Measurements from ENCODE around the gene TTLL5.

Gene TTLL5

DNA sequence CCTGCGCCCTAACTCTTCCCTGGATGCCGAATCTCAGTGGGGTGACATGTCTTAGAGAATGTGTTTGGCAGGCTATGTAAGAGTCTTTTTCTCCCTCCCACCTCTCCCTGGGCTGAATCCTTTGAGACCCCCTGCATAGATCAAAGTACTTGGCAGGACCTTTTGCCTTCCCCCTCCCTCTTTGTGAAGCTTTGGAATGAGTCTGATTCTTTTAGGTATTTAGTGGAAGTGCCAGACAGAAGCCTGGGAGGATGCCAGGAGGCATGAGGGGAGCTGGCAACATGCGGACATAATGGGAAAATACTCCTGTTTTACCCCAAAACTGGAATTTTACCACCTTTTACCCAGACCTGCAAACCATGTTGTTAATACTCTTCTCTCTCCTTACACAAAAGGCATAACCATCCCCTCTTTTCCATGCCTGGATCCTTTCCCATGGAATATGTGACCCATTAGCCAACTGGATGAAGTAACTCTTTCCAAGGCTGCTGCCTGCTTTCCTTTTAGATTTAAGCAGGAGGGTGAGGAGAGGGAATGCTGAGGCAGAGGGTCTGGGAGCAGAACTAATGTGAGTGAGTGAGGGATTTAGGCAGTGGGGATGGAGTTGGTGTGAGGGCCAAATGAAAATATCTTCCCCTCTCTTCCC, 41.7 kb downstream of the TTLL5 start:
- TF ChIP-seq GATA3 (IDR thresholded peaks at IDR 0.05; ENCODE audit: low read depth, low read length): no peak
- no peak for TF ChIP-seq GATA2 (IDR thresholded peaks at IDR 0.05; ENCODE audit: low read depth, low read length)

DNA sequence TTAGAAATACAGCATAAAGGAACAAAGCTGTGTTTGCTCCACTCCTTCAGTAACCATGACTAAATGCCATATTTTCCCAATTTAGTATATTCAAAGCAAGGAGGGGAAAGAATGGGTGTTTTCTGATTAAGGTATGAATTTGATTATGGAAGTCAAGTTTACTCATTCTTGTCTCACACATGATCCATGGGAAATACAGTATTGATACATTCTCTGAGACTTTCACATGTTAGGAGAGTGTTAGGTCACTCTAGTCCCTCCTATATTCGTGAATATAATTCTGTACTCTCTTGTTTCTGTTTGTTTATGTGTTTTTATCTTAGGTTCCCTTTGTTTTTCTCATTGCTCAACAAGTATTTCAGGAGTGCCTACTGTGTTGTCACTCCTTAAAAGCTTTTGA, 42.4 kb downstream of the TTLL5 start:
- TF ChIP-seq GATA2 (IDR thresholded peaks at IDR 0.05; ENCODE audit: low read depth, low read length) (no peak), GATA3 (IDR thresholded peaks at IDR 0.05; ENCODE audit: low read depth, low read length) (no peak)

DNA sequence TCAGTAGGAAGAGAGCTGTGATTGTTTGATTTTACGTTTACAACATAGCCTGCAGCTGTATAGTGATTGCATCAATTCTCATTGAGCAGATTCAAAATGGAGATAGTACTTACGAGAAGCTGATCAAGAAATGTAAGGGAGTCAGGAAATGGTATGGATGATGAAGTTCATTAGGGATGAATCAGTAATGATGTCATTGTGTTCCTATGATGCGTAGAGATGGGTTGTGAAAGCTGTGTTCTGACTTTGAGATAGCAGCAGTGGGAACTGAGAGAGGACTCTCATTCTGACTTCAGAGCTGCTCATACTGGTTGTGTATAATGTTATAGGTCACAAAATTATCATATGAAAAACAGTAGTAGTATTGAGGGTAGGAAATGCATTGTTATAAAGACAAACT, 44.0 kb downstream of the TTLL5 start:
- TF ChIP-seq GATA3 (IDR thresholded peaks at IDR 0.05; ENCODE audit: low read depth, low read length): no peak
- no peak for TF ChIP-seq GATA2 (IDR thresholded peaks at IDR 0.05; ENCODE audit: low read depth, low read length)

DNA sequence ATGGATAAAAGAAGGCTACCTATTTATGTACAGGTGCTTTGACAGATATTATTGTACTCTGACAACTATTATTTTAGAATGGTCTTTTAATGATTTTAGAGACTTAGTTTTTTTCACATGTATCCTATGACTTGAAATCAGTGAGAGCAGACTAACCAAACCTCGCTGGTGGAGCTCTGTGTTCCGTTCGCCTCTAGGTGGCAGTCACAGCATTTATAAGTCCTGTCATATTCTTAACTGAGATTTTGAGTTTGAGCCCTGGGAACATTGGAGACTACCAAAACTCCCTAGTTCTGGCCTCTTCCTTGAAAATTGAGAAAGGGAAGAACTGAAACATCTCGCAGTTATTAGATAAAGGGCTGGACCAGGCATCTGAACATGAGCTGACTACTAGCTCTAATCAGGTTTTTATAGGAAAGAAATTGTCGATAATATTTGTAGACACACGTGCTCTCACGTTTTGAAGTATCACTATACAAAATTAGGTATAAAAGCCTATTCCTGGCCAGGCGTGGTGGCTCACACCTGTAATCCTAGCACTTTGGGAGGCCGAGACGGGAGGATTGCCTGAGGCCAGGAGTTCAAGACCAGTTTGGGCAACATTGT, 48.3 kb downstream of the TTLL5 start:
- TF ChIP-seq GATA3 (IDR thresholded peaks at IDR 0.05; ENCODE audit: low read depth, low read length): no peak
- no peak for TF ChIP-seq GATA2 (IDR thresholded peaks at IDR 0.05; ENCODE audit: low read depth, low read length)

DNA sequence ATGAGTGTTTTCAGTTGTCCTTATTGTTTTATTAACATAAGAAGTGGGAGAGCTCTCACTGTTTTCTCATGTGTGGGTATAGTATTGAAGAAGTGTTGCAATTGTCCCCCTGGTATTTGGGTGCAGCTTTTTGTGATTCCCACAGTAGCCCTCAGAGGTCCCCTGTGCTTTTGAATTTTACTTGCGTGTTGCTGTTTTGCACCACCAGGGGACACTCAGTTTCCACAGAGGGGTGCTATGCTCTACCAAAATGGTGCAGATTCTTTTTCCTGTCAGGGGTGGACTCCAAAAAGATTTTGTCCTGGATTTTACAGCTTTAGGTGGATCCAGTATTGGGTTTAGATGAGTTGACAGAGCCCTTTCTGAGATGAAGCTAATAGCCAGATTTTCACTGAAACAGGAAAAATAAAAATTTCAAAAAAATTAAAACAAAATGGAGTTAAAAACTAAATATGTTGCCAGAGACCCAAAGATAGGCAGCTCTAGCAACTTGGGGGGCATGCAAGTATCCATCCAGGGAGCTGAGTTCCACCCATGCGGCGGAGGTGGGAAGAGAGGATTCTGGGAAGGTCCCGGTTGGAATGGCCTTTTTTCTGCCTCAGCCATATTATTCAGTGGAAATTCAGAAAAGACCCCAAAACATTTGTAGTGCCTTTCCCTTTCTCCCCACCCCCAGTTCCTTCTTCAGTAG, 50.2 kb downstream of the TTLL5 start:
- TF ChIP-seq GATA2 (IDR thresholded peaks at IDR 0.05; ENCODE audit: low read depth, low read length): no peak
- no peak for TF ChIP-seq GATA3 (IDR thresholded peaks at IDR 0.05; ENCODE audit: low read depth, low read length)

DNA sequence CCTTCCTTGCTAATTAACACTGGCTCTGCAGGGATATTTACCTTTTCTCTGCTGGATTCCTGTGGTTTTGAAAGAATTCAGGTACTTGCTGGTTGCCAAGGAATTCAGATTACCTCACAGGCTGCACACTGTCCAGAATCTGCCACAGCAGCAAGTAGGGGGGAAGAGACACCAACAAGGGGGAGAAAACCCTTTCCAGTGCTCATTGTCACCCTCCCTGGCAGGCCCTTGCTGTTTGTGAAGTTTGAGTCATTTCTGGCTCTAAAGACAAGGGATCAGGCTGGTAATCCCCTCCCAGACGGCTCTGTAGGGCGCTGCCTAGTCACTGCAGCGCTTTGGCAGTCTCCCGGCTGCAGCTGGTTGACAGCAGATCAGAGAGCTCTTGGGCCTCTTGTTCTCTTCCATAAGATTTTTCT, 50.8 kb downstream of the TTLL5 start:
- TF ChIP-seq GATA2 (IDR thresholded peaks at IDR 0.05; ENCODE audit: low read depth, low read length) (no peak), GATA3 (IDR thresholded peaks at IDR 0.05; ENCODE audit: low read depth, low read length) (no peak)

DNA sequence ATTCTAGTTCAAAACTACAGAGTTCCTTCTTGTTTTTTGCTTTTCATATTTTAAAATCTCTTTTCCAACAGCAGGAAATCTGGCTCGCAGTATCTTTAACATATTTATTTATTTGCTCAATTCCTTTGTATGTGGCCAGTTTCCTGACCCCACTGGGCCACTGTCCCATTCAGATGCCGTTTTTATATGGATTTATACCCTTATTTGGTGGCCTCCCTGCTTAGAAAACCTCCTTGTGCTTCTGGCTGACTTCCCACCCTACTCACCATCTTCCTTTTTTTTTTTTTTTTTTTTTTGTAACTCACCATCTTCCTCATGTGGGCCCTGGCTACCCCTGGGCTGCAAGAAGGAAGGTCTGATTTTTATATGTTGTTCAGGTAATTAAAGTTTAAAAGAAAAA, 53.9 kb downstream of the TTLL5 start:
- TF ChIP-seq GATA2 (IDR thresholded peaks at IDR 0.05; ENCODE audit: low read depth, low read length) (no peak), GATA3 (IDR thresholded peaks at IDR 0.05; ENCODE audit: low read depth, low read length) (no peak)

DNA sequence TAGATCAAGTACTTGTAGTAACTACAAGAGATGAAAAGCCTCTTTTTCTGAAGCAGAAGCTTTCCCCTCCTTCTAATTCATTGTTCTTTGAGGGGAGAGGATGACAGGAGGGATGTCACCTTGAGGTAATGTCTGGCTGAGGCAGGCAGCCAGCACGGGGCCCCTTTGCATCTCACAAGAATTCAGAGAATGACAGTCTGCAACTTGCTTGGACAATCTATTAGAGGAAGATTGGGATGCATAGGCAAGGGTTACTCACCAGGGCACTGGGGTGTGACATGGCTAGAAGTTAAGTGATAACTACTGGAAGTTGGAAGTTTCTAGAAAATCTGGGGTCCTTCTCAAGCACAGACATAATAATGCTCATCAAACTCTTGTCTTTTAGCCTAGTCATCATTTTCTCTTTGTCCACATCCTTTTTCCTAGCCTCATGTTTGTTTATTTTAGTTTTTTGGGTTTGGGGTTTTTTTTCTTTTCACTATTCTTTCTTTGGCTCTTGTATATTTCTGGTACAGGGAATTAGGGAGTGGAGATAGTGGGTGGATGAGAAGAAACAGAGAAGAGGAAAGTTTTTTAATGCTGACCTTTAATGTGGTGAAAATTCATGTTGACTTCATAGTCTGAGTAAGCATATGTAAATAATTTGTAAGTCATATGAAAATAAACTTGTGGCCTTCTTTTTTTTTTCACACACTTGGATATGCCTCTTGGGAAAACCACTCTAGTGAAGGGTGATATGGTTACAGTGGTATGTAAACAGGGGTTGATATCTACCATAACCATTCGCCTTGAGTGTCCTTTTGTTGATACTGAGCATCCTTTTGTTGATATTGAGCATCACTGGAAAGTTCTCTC, 55.1 kb downstream of the TTLL5 start:
- TF ChIP-seq GATA3 (IDR thresholded peaks at IDR 0.05; ENCODE audit: low read depth, low read length): no peak
- TF ChIP-seq GATA2 (IDR thresholded peaks at IDR 0.05; ENCODE audit: low read depth, low read length): no peak

DNA sequence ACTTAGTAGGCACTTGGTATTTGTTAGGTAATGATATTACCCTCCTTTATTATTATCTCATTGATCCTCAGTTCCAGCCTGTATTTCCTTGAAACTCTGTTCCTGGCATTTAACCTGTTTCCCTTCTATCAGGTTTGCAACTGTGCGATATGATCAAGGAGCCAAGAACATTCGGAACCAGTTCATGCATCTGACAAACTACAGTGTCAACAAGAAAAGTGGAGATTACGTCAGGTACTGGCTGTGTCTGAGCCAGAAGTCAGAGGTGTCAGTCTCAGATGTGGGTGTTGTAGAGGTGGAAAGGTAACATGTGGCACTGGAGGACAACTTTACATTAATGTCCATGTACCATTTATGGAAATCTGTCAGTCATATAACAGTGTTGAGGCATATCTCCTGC, 56.7 kb downstream of the TTLL5 start:
- TF ChIP-seq GATA2 (IDR thresholded peaks at IDR 0.05; ENCODE audit: low read depth, low read length) (no peak), GATA3 (IDR thresholded peaks at IDR 0.05; ENCODE audit: low read depth, low read length) (no peak)

DNA sequence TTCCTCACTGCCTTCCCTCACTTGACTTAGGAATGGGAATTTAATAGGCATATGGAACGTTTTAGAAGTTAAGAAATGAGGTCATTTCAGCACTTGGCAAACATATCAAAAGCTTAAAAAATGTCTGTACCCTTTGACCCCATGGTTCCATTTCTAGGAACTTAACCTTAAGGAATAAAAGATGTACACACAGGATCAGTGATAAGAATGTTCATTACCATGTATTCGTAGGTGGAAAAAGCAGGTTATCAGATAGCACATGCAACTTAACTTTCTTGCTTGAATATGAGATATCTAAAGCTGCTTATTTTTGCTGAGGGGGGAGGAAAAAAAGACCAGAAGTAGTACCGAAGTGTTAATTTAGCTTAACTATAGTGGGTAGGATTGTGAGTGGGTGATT, 57.2 kb downstream of the TTLL5 start:
- TF ChIP-seq GATA2 (IDR thresholded peaks at IDR 0.05; ENCODE audit: low read depth, low read length) (no peak), GATA3 (IDR thresholded peaks at IDR 0.05; ENCODE audit: low read depth, low read length) (no peak)

DNA sequence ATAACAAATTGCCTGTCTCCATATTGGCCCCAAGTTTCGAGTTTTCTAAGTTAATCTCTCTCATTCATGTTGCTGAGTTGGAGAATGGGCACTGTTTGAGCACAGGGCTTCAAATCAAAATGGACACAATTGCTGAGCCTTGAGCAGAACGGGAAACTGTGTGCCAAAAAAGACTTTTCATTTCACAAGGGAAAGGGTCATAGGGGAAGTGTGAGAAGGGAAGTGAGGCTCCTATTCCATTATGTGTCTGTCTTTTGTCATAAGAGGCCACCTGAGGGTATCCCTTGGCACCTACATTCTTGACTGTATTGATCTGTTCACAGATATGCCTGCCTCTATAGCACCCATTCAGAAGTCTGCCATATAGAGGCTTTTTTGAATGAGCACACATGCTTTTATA, 59.1 kb downstream of the TTLL5 start:
- no peak for TF ChIP-seq GATA2 (IDR thresholded peaks at IDR 0.05; ENCODE audit: low read depth, low read length)
- no peak for TF ChIP-seq GATA3 (IDR thresholded peaks at IDR 0.05; ENCODE audit: low read depth, low read length)

DNA sequence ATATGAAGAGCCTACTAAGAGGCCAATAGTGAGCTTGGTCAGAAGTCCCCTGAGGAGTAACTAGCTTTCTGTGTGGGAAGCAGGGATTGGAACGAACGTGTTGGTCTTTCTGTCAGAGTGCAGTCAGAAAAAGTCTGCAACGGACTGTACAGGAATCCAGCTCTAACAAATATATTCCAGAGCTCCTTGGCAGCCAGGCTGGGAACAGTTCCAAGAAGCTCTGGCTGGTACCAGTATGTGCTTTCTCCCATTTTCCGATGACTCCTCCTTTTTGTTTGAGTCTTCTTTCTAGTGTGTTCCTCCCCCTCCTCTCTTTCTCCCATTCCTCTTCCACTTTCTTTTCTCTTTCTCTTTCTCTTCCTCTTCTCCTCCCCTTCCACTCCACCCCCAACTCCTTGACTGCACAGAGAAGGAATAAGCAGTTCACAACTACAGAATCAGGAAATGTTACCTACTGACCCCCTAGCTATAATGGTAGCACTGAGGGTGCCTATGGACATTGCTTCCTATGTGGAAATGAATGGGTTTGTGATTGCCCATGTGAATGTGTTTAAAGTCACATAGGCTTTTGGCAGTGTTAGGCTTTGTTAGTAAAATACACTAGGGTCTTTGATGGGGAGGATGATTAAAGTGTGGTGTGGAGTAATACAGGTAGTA, 59.9 kb downstream of the TTLL5 start:
- TF ChIP-seq GATA3 (IDR thresholded peaks at IDR 0.05; ENCODE audit: low read depth, low read length): no peak
- TF ChIP-seq GATA2 (IDR thresholded peaks at IDR 0.05; ENCODE audit: low read depth, low read length): no peak

DNA sequence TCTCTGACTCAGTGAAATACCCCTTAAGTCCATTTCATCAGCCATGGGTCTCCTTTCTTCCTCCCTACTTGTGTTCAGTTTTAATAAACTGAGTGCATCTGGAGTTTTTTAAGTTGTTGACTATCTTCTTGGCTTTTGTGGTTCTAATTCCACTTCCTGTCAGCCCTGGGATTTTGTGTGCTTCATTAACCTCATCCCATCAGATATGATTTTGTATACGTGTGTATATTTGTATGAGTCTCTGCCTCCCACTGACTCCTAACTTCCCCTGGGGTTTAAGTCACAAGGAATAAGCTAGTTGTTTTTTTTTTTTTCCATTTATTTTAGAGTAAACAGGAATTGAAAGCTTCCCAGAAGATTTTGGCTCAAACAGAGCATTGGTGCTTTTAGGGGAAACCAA, 62.7 kb downstream of the TTLL5 start:
- TF ChIP-seq GATA2 (IDR thresholded peaks at IDR 0.05; ENCODE audit: low read depth, low read length): no peak
- TF ChIP-seq GATA3 (IDR thresholded peaks at IDR 0.05; ENCODE audit: low read depth, low read length): no peak
